H1 (cell line): ENCODE results near the gene DDX47.

Source experiments
- ASH2L ChIP-seq: fragments of 200-600, 300-600 bp; sonication (generic); IDR thresholded peaks from one replicate; pipeline ENCODE4 v1.7.1; 2017; ENCODE audit warnings: low read length
- CHD2 ChIP-seq: IDR thresholded peaks from 2 replicates; pipeline ENCODE4 v1.6.1; 2012; ENCODE audit warnings: low read length, improper control_type of control experiment
- CTCF ChIP-seq, 3 experiments: IDR thresholded peaks; 1 replicate in 2 of 3; 2 replicates in 1 of 3; pipeline versions ENCODE4 v1.5.1 to v1.6.1; 2011; ENCODE audit warnings: low read length in 3 of 3, mild to moderate bottlenecking in 3 of 3, inconsistent platforms in 2 of 3, low read depth in 1 of 3, moderate library complexity in 1 of 3; ENCODE audit not compliant: insufficient read depth in 1 of 3; ENCODE audit errors: control extremely low read depth in 1 of 3
- EP300 ChIP-seq, 2 experiments: IDR thresholded peaks; 1 replicate in 1 of 2; 2 replicates in 1 of 2; pipeline ENCODE4 v1.6.1; 2011 to 2012; ENCODE audit warnings: low read depth in 2 of 2, low read length in 2 of 2, mild to moderate bottlenecking in 2 of 2, borderline replicate concordance in 1 of 2, inconsistent platforms in 1 of 2, moderate library complexity in 1 of 2
- EZH2 ChIP-seq: fragments of 200-600 bp; sonication (generic); IDR thresholded peaks from 2 replicates; pipeline ENCODE4 v1.7.1; 2012; ENCODE audit warnings: low read depth, mild to moderate bottlenecking, moderate library complexity, low read length, inconsistent platforms; ENCODE audit not compliant: severe bottlenecking
- JUND ChIP-seq: IDR thresholded peaks from 2 replicates; pipeline ENCODE4 v1.6.1; 2011; ENCODE audit warnings: mild to moderate bottlenecking, improper control_type of control experiment, low read length
- POLR2A ChIP-seq, 2 experiments: IDR thresholded peaks; 1 replicate in 1 of 2; 2 replicates in 1 of 2; pipeline ENCODE4 v1.6.1; 2011; ENCODE audit warnings: low read depth in 2 of 2, low read length in 2 of 2, mild to moderate bottlenecking in 2 of 2; ENCODE audit errors: control extremely low read depth in 1 of 2
- POLR2AphosphoS5 ChIP-seq: IDR thresholded peaks from 2 replicates; pipeline ENCODE4 v1.6.1; 2011; ENCODE audit warnings: low read depth, low read length
- SIN3A ChIP-seq, 2 experiments: IDR thresholded peaks in 1 of 2; conservative IDR thresholded peaks in 1 of 2; 2 replicates each; pipeline ENCODE4 v1.6.1; 2011 to 2012; ENCODE audit warnings: low read length in 2 of 2, improper control_type of control experiment in 1 of 2, low read depth in 1 of 2, mild to moderate bottlenecking in 1 of 2
- SP1 ChIP-seq: IDR thresholded peaks from 2 replicates; pipeline ENCODE4 v1.6.1; 2011; ENCODE audit warnings: low read depth, low read length
- SRF ChIP-seq: IDR thresholded peaks from 2 replicates; pipeline ENCODE4 v1.6.1; 2011; ENCODE audit warnings: mild to moderate bottlenecking, low read depth, low read length, moderate library complexity

- no peak for TF ChIP-seq CTCF (IDR thresholded peaks at IDR 0.05; ENCODE audit: control extremely low read depth in 1 of 3, insufficient read depth in 1 of 3, low read depth in 1 of 3, low read length in 3 of 3)
- TF ChIP-seq POLR2AphosphoS5, result no peak
- TF ChIP-seq SP1, result no peak
- no peak for TF ChIP-seq SRF
- TF ChIP-seq ASH2L, result no peak
- TF ChIP-seq EZH2, result no peak
- TF ChIP-seq EP300 (IDR thresholded peaks at IDR 0.05; ENCODE audit: borderline replicate concordance in 1 of 2, low read depth in 2 of 2, low read length in 2 of 2), result no peak
- TF ChIP-seq SIN3A (conservative IDR thresholded peaks at IDR 0.05 in 1 of 2, IDR thresholded peaks at IDR 0.05 in 1 of 2; ENCODE audit: low read depth in 1 of 2, low read length in 2 of 2), result no peak
- TF ChIP-seq CHD2, result no peak
- TF ChIP-seq JUND, result no peak
- no peak for TF ChIP-seq POLR2A (IDR thresholded peaks at IDR 0.05; ENCODE audit: control extremely low read depth in 1 of 2, low read depth in 2 of 2, low read length in 2 of 2)
Observed at GRCh38 chr12:12870465-12870864, 57.3 kb downstream of the DDX47 start.
